SU-DHL-6 (cell line): ENCODE data around the gene ARMC3.

Experiments
- EZH2phosphoT487 ChIP-seq: fragments of 200-600 bp; sonication (generic), shearing (Covaris generic); conservative IDR thresholded peaks from 2 replicates; pipeline ENCODE4 v1.6.1; 2018; ENCODE audit warnings: mild to moderate bottlenecking, antibody characterized with exemption, low read length, moderate library complexity, mixed read lengths
- TF ChIP-seq, protein P1 (sequence below): fragments of 200-600 bp; sonication (generic); IDR thresholded peaks from one replicate; pipeline ENCODE4 v1.5.1; 2017; ENCODE audit warnings: antibody characterized with exemption, mild to moderate bottlenecking, low read length, moderate library complexity; ENCODE audit not compliant: insufficient read depth, poor library complexity, severe bottlenecking

DNA sequence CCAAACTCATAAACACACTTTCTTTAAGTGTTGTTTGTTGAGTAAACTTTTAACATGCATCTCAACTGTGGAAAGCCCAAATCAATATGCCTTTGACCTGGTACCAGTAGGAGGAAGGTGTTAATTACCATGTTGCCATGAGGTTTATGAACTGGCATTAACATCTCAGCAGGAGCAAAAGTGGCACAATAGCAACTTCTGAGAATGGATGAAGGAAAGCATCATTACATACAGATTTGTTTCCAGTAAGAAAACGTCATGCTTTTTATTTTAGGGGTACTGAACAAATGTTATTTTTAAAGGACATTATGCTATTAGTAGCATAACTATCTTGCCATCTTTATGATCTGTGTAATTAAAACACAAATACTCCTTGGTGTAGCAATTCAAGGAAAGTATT is 51.1 kb downstream of the ARMC3 start:
- TF ChIP-seq, protein P1, sequence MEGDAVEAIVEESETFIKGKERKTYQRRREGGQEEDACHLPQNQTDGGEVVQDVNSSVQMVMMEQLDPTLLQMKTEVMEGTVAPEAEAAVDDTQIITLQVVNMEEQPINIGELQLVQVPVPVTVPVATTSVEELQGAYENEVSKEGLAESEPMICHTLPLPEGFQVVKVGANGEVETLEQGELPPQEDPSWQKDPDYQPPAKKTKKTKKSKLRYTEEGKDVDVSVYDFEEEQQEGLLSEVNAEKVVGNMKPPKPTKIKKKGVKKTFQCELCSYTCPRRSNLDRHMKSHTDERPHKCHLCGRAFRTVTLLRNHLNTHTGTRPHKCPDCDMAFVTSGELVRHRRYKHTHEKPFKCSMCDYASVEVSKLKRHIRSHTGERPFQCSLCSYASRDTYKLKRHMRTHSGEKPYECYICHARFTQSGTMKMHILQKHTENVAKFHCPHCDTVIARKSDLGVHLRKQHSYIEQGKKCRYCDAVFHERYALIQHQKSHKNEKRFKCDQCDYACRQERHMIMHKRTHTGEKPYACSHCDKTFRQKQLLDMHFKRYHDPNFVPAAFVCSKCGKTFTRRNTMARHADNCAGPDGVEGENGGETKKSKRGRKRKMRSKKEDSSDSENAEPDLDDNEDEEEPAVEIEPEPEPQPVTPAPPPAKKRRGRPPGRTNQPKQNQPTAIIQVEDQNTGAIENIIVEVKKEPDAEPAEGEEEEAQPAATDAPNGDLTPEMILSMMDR: no peak
- no peak for TF ChIP-seq EZH2phosphoT487
